Aorta (tissue), 5 donors: ENCODE results near the gene OR9G4. TPM values are rescaled to one million over a fixed set of nuclear protein-coding genes. Genes with fewer than 3 reads are reported as not detected.

ENCODE experiments used
- ATAC-seq: fragments of 200-7000 bp; cut with Tn5 transposase; one replicate; pipeline ENCODE4 v1.9.1; 2022; ENCODE audit warnings: moderate library complexity; ENCODE audit not compliant: low FRiP score
- DNase-seq, 2 donors: peaks; one replicate each; pipeline ENCODE4 v3.0.0-alpha.2; 2020
- H3K27ac ChIP-seq, 2 donors: one replicate each; pipeline ENCODE4 v1.5.1; 2013; ENCODE audit warnings: low read length in 2 of 2, mild to moderate bottlenecking in 2 of 2, moderate library complexity in 2 of 2, control low read depth in 1 of 2, inconsistent platforms in 1 of 2, low read depth in 1 of 2
- H3K27me3 ChIP-seq, 2 donors: one replicate each; pipeline ENCODE4 v1.6.1; 2013; ENCODE audit warnings: control low read depth in 1 of 2, low read length in 1 of 2, mild to moderate bottlenecking in 1 of 2, moderate library complexity in 1 of 2; ENCODE audit not compliant: insufficient read depth in 2 of 2, control insufficient read depth in 1 of 2
- H3K36me3 ChIP-seq, 2 donors: one replicate each; pipeline ENCODE4 v1.6.1; 2013; ENCODE audit warnings: control low read depth in 1 of 2, low read length in 1 of 2, mild to moderate bottlenecking in 1 of 2; ENCODE audit not compliant: insufficient read depth in 2 of 2, control insufficient read depth in 1 of 2
- H3K4me1 ChIP-seq, 2 donors: one replicate each; pipeline ENCODE4 v1.6.1; 2013; ENCODE audit warnings: low read length in 2 of 2, control low read depth in 1 of 2, mild to moderate bottlenecking in 1 of 2, moderate library complexity in 1 of 2; ENCODE audit not compliant: insufficient read depth in 2 of 2, control insufficient read depth in 1 of 2
- H3K4me3 ChIP-seq, 2 donors: one replicate each; pipeline ENCODE4 v1.5.1; 2013; ENCODE audit warnings: low read length in 2 of 2, control low read depth in 1 of 2, mild to moderate bottlenecking in 1 of 2
- H3K9me3 ChIP-seq: one replicate; pipeline ENCODE4 v1.6.1; 2013; ENCODE audit warnings: mild to moderate bottlenecking, low read length; ENCODE audit not compliant: control insufficient read depth
- WGBS, 2 donors: extraction: QIAGEN DNeasy Blood & Tissue Kit; methylation state at CpG; one replicate each; pipeline ENCODE4 v1.1.7; 2013; 5-methylcytosine and 5-hydroxymethylcytosine counted together
- intact Hi-C, 2 donors: fragments of 100-400 bp; cut with DNase I; formaldehyde crosslinking; loops; one replicate each; pipeline versions ENCODE4 v1.14.2 to v1.15.0; 2022
- microRNA-seq, 2 donors: library from miRNA; unstranded; fragments of <30 nt; microRNA quantifications; one replicate each; pipeline ENCODE4 v1.2.0, GENCODE V29; 2020
- polyA plus RNA-seq, 2 donors: library from polyadenylated mRNA; stranded (reverse); fragments of 200-250 nt; gene quantifications; one replicate each; pipeline ENCODE4 v1.2.3, GENCODE V29; 2013
- total RNA-seq, 2 donors: library from RNA; stranded (reverse); fragmentation: NEBNext Ultra II Directional; extraction: Animal tissue kit (Norgen Biotek cat#: 25700); gene quantifications; one replicate each; pipeline ENCODE4 v1.2.1, GENCODE V29; 2021
- donor health status: healthy with polysubstance abuse.
- donor health status: Bipolar disorder and iron deficiency.
- donor health status: DM: no; HTN: no; CAD: no.
- donor health status: DM: no; HTN: no; CAD: no.
- donor health status: DM: yes; HTN: yes; CAD: no.

The OR9G4 gene
- total and polyA plus RNA-seq, 4 donors: not detected

- Histone ChIP-seq H3K4me3 (no peak overlapping the region), H3K36me3 (no peaks in the 10 kb centered on the region), H3K27me3 (no peaks in the 10 kb centered on the region), H3K9me3 (no peaks in the 10 kb centered on the region), H3K4me1 (no peaks in the 10 kb centered on the region), H3K27ac (no peak overlapping the region)
- no peak for ATAC-seq
- intact Hi-C loops: no loop called here
- 78 to 83% methylated on average over 2 of the region's 2 CpGs for WGBS, 2 donors
- no peak for DNase-seq
Measured at GRCh38 chr11:56693428-56693827, 55.1 kb downstream of the OR9G4 start.

Small RNA genes within 50 kb of the gene (microRNA-seq; reads per million reads assigned to microRNA genes)
- gene MIR6128: 0 reads per million in 2 donors

Other genes starting within 250 kb of the OR9G4 start
- gene OR5M11, start 205.4 kb downstream of the OR9G4 start, total RNA-seq: not detected
- gene OR5M11, start 205.4 kb downstream of the OR9G4 start, polyA plus RNA-seq: not detected
- gene OR5M10, start 171.0 kb downstream of the OR9G4 start, total RNA-seq: not detected
- gene OR5M10, start 171.0 kb downstream of the OR9G4 start, polyA plus RNA-seq: not detected
- not detected for gene OR5M1, start 133.8 kb downstream of the OR9G4 start, total RNA-seq
- gene OR5M1, start 133.8 kb downstream of the OR9G4 start, polyA plus RNA-seq: not detected
- not detected for gene OR5AP2, start 106.3 kb downstream of the OR9G4 start, total RNA-seq
- not detected for gene OR5AP2, start 106.3 kb downstream of the OR9G4 start, polyA plus RNA-seq
- gene OR5AR1, start 85.0 kb downstream of the OR9G4 start, total RNA-seq: not detected
- gene OR5AR1, start 85.0 kb downstream of the OR9G4 start, polyA plus RNA-seq: not detected
- gene OR9G1, start 49.6 kb downstream of the OR9G4 start, total RNA-seq: not detected
- not detected for gene OR9G1, start 49.6 kb downstream of the OR9G4 start, polyA plus RNA-seq
- not detected for gene OR5AK2, start 240.2 kb upstream of the OR9G4 start, total RNA-seq
- not detected for gene OR5AK2, start 240.2 kb upstream of the OR9G4 start, polyA plus RNA-seq